ENCODE results near the gene ZDHHC15.
A peak's percentile ranks its signal among the peaks of the same experiment; 100 is the strongest.
"Not testable (repeated sequence)": the region's sequence is repeated elsewhere in the genome, so short reads cannot be mapped to it uniquely, and the experiment has no call there.

The ZDHHC15 gene

GRCh38 chrX:75522565-75523431 is at the start of gene ZDHHC15:
ZDHHC15 (minus strand) TSS chrX:75523037; CDS start chrX:75523024, 13 bp downstream.
- DNase-seq (ENCODE audit: low read depth) = peak; percentile 0
- TF ChIP-seq CTCF (conservative IDR thresholded peaks at IDR 0.05; ENCODE audit: low read depth, low read length) = no peak
- H3K4me3 ChIP-seq (ENCODE audit: low read depth, low read length) = peak within 1 kb of the TSS; percentile 28

GRCh38 chrX:75560544-75560943 is 37.7 kb upstream of the ZDHHC15 start:
- H3K4me3 ChIP-seq (ENCODE audit: low read depth, low read length); DNase-seq (ENCODE audit: low read depth): not testable (repeated sequence)

GRCh38 chrX:75547783-75548182 is 24.9 kb upstream of the ZDHHC15 start:
- no peak overlapping the region for H3K4me3 ChIP-seq (ENCODE audit: low read depth, low read length)
- no peak for TF ChIP-seq CTCF (conservative IDR thresholded peaks at IDR 0.05; ENCODE audit: low read depth, low read length)
- DNase-seq (ENCODE audit: low read depth) = peak; percentile 1

GRCh38 chrX:75546724-75547511 is 24.1 kb upstream of the ZDHHC15 start:
- TF ChIP-seq CTCF (conservative IDR thresholded peaks at IDR 0.05; ENCODE audit: low read depth, low read length) = no peak
- no peak overlapping the region for H3K4me3 ChIP-seq (ENCODE audit: low read depth, low read length)

GRCh38 chrX:75544786-75545185 is 21.9 kb upstream of the ZDHHC15 start:
- TF ChIP-seq CTCF (conservative IDR thresholded peaks at IDR 0.05; ENCODE audit: low read depth, low read length) = no peak
- no peak for DNase-seq (ENCODE audit: low read depth)
- H3K4me3 ChIP-seq (ENCODE audit: low read depth, low read length) = no peak overlapping the region

More at GRCh38 chrX:75546724-75547511, 24.1 kb upstream of the ZDHHC15 start:
- no peak for DNase-seq (ENCODE audit: low read depth)

- TF ChIP-seq CTCF (conservative IDR thresholded peaks at IDR 0.05; ENCODE audit: low read depth, low read length) = no peak
- H3K4me3 ChIP-seq (ENCODE audit: low read depth, low read length) = no peak overlapping the region
- DNase-seq (ENCODE audit: low read depth) = no peak
Observed at GRCh38 chrX:75483933-75484332, 38.9 kb downstream of the ZDHHC15 start.

- H3K4me3 ChIP-seq (ENCODE audit: low read depth, low read length); DNase-seq (ENCODE audit: low read depth): not testable (repeated sequence)
Observed at GRCh38 chrX:75461780-75462179, 61.1 kb downstream of the ZDHHC15 start.
